ENCODE measurements around the gene RBM17.

GRCh38 chr10:6140141-6140841, 51.5 kb downstream of the RBM17 start:
- TF ChIP-seq EZH2 (IDR thresholded peaks at IDR 0.05) (no peak), POLR2AphosphoS5 (IDR thresholded peaks at IDR 0.05; ENCODE audit: borderline replicate concordance, low read depth, low read length) (no peak), FOXP2 (optimal IDR thresholded peaks at IDR 0.05; ENCODE audit: control extremely low read depth, extremely low read length, insufficient read depth) (no peak)

Measured in SK-N-MC (cell line).